GM12878 (cell line): ENCODE data around the gene GSE1. TPM values are rescaled to one million over a fixed set of nuclear protein-coding genes. Genes with fewer than 3 reads are reported as not detected.

Experiments
- ATAC-seq: fragments of 200-7000 bp; cut with Tn5 transposase; 3 replicates; pipeline ENCODE4 v1.9.1; 2020; ENCODE audit warnings: mild to moderate bottlenecking, moderate library complexity
- BruUV-seq: library from RNA; stranded (reverse); fragments of 400-500 nt; replicated peaks from 2 replicates; lab custom pipeline; 2021; lab: Mats Ljungman, UMichigan
- CTCF ChIA-PET: fragments of 300-600 bp; sonication (Branson Sonifier 250); formaldehyde crosslinking; extraction: SDS; loops from one replicate; lab custom pipeline; 2021; ENCODE audit warnings: inconsistent platforms; lab: Yijun Ruan, JAX
- POLR2A ChIA-PET: fragments of 350-600 bp; formaldehyde crosslinking; extraction: SDS; loops from one replicate; lab custom pipeline; 2021; ENCODE audit warnings: inconsistent platforms; lab: Charles Lee
- RAD21 ChIA-PET: fragments of 300-600 bp; sonication (Branson Sonifier 250); formaldehyde crosslinking; loops from one replicate; lab custom pipeline; 2023; ENCODE audit warnings: antibody characterized with exemption; ENCODE audit not compliant: unreplicated experiment; lab: Charles Lee
- SMC1A ChIA-PET: fragments of 300-600 bp; sonication (Branson Sonifier 250); formaldehyde crosslinking; loops from one replicate; lab custom pipeline; 2023; ENCODE audit not compliant: unreplicated experiment, uncharacterized antibody; lab: Charles Lee
- DNase-seq: peaks from one replicate; pipeline ENCODE4 v3.0.0-alpha.2; 2011; ENCODE audit warnings: low read depth, low spot score
- FAIRE-seq: peaks from 3 replicates; lab custom pipeline; 2011; peaks lifted over from hg19 to GRCh38; lab: Jason Lieb, UNC
- H2AFZ ChIP-seq: 2 replicates; pipeline ENCODE4 v1.6.0; 2011; ENCODE audit warnings: low read depth, low read length, control low read depth; ENCODE audit not compliant: control insufficient read depth
- H3K27ac ChIP-seq: 2 replicates; pipeline ENCODE4 v1.5.1; 2011; ENCODE audit warnings: control low read depth; ENCODE audit not compliant: control insufficient read depth, insufficient read depth
- H3K27me3 ChIP-seq, 2 experiments: replicated peaks in 1 of 2; 2 replicates each; pipeline versions ENCODE4 v1.6.0 to v1.6.1; 2011; ENCODE audit warnings: low read length in 1 of 2; ENCODE audit not compliant: control insufficient read depth in 2 of 2, insufficient read depth in 2 of 2
- H3K36me3 ChIP-seq, 2 experiments: 2 replicates each; pipeline ENCODE4 v1.5.1; 2011; ENCODE audit warnings: low read length in 1 of 2; ENCODE audit not compliant: control insufficient read depth in 2 of 2, insufficient read depth in 2 of 2
- H3K4me1 ChIP-seq: 2 replicates; pipeline ENCODE4 v1.6.1; 2011; ENCODE audit warnings: mild to moderate bottlenecking, low read length, moderate library complexity, mixed read lengths; ENCODE audit not compliant: control insufficient read depth, insufficient read depth
- H3K4me2 ChIP-seq: 2 replicates; pipeline ENCODE4 v1.6.0; 2011; ENCODE audit warnings: control low read depth; ENCODE audit not compliant: control insufficient read depth, insufficient read depth
- H3K4me3 ChIP-seq: fragments of 200-600 bp; sonication (generic); 2 replicates; pipeline ENCODE4 v1.5.1; 2016
- H3K79me2 ChIP-seq: 2 replicates; pipeline ENCODE4 v1.6.0; 2011; ENCODE audit warnings: low read length; ENCODE audit not compliant: control insufficient read depth, insufficient read depth
- H3K9ac ChIP-seq: 2 replicates; pipeline ENCODE4 v1.8.0; 2011; ENCODE audit warnings: low read length, control low read depth, mixed read lengths; ENCODE audit not compliant: control insufficient read depth, insufficient read depth
- H3K9me3 ChIP-seq: replicated peaks from 3 replicates; pipeline ENCODE4 v1.5.1; 2011; ENCODE audit warnings: mild to moderate bottlenecking, low read length; ENCODE audit not compliant: control insufficient read depth, insufficient read depth
- H4K20me1 ChIP-seq: 2 replicates; pipeline ENCODE4 v1.6.0; 2011; ENCODE audit not compliant: control insufficient read depth, insufficient read depth
- CREB1 ChIP-seq: IDR thresholded peaks from 2 replicates; pipeline ENCODE4 v1.6.1; 2012; ENCODE audit warnings: low read depth, mild to moderate bottlenecking, inconsistent platforms
- DPF2 ChIP-seq: fragments of 450-650 bp; IDR thresholded peaks from 2 replicates; pipeline ENCODE4 v1.6.1; 2017; ENCODE audit warnings: mild to moderate bottlenecking
- NFYA ChIP-seq: IDR thresholded peaks from 2 replicates; pipeline ENCODE4 v1.6.1; 2011; ENCODE audit warnings: low read depth, mild to moderate bottlenecking, low read length, improper control_type of control experiment, borderline replicate concordance
- PRDM15 ChIP-seq: fragments of 450-650 bp; formaldehyde crosslinking; IDR thresholded peaks from 2 replicates; pipeline ENCODE4 v1.4.0; 2020; ENCODE audit warnings: mild to moderate bottlenecking, moderate library complexity
- SREBF1 ChIP-seq: IDR thresholded peaks from 2 replicates; pipeline ENCODE4 v1.6.1; 2012; ENCODE audit warnings: mild to moderate bottlenecking, low read length
- USF1 ChIP-seq: IDR thresholded peaks from 2 replicates; pipeline ENCODE4 v1.6.1; 2011; ENCODE audit warnings: borderline replicate concordance, low read depth, mild to moderate bottlenecking, moderate library complexity, mixed read lengths, low read length; ENCODE audit not compliant: insufficient read depth; ENCODE audit errors: extremely low read length
- ZBTB4 ChIP-seq: fragments of 450-650 bp; formaldehyde crosslinking; IDR thresholded peaks from 2 replicates; pipeline ENCODE4 v1.4.0; 2022; ENCODE audit warnings: mild to moderate bottlenecking, moderate library complexity
- ZNF592 ChIP-seq: fragments of 450-650 bp; IDR thresholded peaks from 2 replicates; pipeline ENCODE4 v1.6.1; 2017; ENCODE audit warnings: mild to moderate bottlenecking, moderate library complexity
- WGBS: methylation state at CpG from one replicate; pipeline ENCODE4 v1.1.6; 2016; ENCODE audit warnings: low lambda C conversion rate; ENCODE audit not compliant: insufficient replicate concordance, insufficient coverage; ENCODE audit errors: missing lambda C conversion rate; 5-methylcytosine and 5-hydroxymethylcytosine counted together
- in situ Hi-C: fragments of 300-500 bp; cut with MboI; formaldehyde crosslinking; loops from 9 replicates; pipeline ENCODE4 v1.14.3; 2018; ENCODE audit warnings: mixed read lengths
- intact Hi-C: fragments of 100-400 bp; cut with micrococcal nuclease; formaldehyde crosslinking; loops from one replicate; pipeline ENCODE4 v1.14.2; 2022; ENCODE audit not compliant: unreplicated experiment
- polyA plus RNA-seq, 11 experiments: library from polyadenylated mRNA; depleted of rRNA in 4 of 11; unstranded in 6 of 11; stranded (reverse) in 5 of 11; fragments of >200 nt; fragmentation: Nextera tagmentation in 4 of 11; fragmentation: Illumina TruSeq in 1 of 11; extraction: Ambion mirVana in 4 of 11; extraction: Trizol in 1 of 11; gene quantifications; 1 replicate in 1 of 11; 2 replicates in 10 of 11; pipeline versions ENCODE4 v1.2.1 to v1.2.3, GENCODE V29; 2011 to 2016; ENCODE audit warnings: inconsistent platforms in 2 of 11, missing spikeins in 2 of 11, low read depth in 1 of 11
- total RNA-seq, 4 experiments: library from RNA; depleted of rRNA in 3 of 4; stranded (reverse); fragments of >200 nt in 3 of 4; fragmentation: Illumina TruSeq in 1 of 4; extraction: Trizol in 1 of 4; gene quantifications; 2 replicates each; pipeline versions ENCODE4 v1.2.1 to v1.2.3, GENCODE V29; 2013 to 2021

The GSE1 gene
- total and polyA plus RNA-seq, 10 of the 15 experiments (the other 5 are each of a cell fraction or from before 2014, with no cell fraction given), result 4.6 to 58.7 (median 18.2) TPM

- TF ChIP-seq ZNF592 (no peak), CREB1 (no peak), NFYA (no peak)
Observed at GRCh38 chr16:85662482-85662812, 49.3 kb downstream of the GSE1 start (continued).

GRCh38 chr16:85662976-85663830, 50.1 kb downstream of the GSE1 start:
- H3K36me3 ChIP-seq, result peaks cover 44 to 60% of the 10 kb centered on the region in 2 experiments
- H3K4me2 ChIP-seq, result no peak overlapping the region
- no peak for ATAC-seq
- ChIA-PET SMC1A (no interaction called here), CTCF (interaction anchor here (1.3 kb wide), 1 partner anchor 96 kb away, joined by 4 read pairs; no protein-coding TSS in a partner anchor), RAD21 (no interaction called here), POLR2A (no interaction called here)
- no peaks in the 10 kb centered on the region for H4K20me1 ChIP-seq
- H3K27me3 ChIP-seq, result no peaks in the 10 kb centered on the region
- intact Hi-C loops (no loop called here), in situ Hi-C loops (no loop called here)
- no peak for FAIRE-seq
- DNase-seq, result no peak
- no TSS peak for BruUV-seq
- WGBS, result 92% methylated on average over 37 of the region's 38 CpGs
- no peaks in the 10 kb centered on the region for H3K4me1 ChIP-seq
- no peaks in the 10 kb centered on the region for H3K9me3 ChIP-seq
- H3K4me3 ChIP-seq, result no peak overlapping the region
- no peaks in the 10 kb centered on the region for H3K79me2 ChIP-seq
- no peak overlapping the region for H3K27ac ChIP-seq
- no peak overlapping the region for H3K9ac ChIP-seq
- H2AFZ ChIP-seq, result no peak overlapping the region
- TF ChIP-seq SREBF1 (no peak), DPF2 (no peak), PRDM15 (no peak), USF1 (no peak), ZBTB4 (no peak)
